GM10847 (cell line): Measurements from ENCODE around the gene HPGDS.

ENCODE experiments used
- POLR2A ChIP-seq: IDR thresholded peaks from 2 replicates; pipeline ENCODE4 v1.6.1; 2011; ENCODE audit not compliant: insufficient read length; ENCODE audit errors: extremely low read depth

The HPGDS gene

GRCh38 chr4:94285666-94286065 is 57.0 kb downstream of the HPGDS start:
- no peak for TF ChIP-seq POLR2A

DNA sequence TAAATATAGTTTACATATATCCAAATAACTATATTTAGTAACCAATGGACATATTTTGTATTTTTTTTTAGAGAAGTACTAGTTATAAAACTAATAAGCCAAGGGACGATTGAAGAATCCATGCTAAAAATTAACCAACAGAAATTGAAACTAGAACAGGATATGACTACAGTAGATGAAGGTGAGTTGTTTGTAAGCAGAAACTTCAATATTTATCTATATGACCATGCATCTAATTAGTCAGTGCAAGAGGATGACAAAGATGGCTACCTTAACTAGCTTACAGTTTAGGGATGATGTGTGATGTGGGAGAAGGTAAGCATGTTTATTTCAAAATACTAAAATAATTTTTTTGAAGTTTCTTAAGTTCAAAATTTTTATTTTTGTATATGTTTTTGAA is 57.7 kb downstream of the HPGDS start:
- TF ChIP-seq POLR2A = no peak

- TF ChIP-seq POLR2A = no peak
Observed at GRCh38 chr4:94278781-94279180, 63.9 kb downstream of the HPGDS start.

GRCh38 chr4:94277534-94277933 is 65.1 kb downstream of the HPGDS start:
- TF ChIP-seq POLR2A = no peak

GRCh38 chr4:94276204-94276603 is 66.4 kb downstream of the HPGDS start:
- TF ChIP-seq POLR2A = no peak

DNA sequence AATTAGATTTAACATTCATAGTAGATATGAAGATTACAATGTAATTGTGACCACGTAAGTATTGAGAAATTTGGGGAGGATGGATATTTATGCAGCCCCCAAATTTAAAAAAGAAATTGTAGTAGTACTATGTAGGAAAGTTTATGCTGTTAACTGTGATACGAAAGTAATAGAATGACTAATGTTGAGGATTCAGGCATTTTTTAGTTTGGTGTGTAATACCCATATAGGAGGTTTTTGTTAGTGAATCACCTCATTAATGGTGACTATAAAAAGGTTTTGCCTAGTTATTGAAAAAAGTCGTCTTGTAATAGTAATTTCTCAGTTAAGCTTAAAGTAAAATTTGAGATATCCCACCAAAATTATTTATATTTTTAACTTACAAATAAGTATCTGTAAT is 67.7 kb downstream of the HPGDS start:
- TF ChIP-seq POLR2A = no peak

- no peak for TF ChIP-seq POLR2A
Observed at GRCh38 chr4:94271248-94271647, 71.4 kb downstream of the HPGDS start.

DNA sequence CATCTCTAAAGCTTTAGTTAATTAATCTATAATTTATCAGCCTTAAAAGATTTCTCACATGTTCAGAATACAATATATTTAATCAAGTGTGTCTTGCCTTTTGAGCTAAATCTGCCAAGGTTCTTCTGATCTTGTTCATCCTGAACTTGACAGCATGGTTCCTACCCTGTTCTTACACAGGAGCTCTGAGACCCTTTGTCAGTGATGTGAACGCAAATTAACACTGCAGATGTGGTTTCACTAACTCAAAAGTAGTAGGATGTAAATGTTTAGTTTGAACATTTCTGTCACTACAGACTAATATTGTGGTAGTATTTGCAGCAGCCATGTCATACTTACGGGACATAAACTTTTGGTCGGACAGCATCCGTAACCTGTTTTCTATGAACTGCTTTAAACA is 75.6 kb downstream of the HPGDS start:
- no peak for TF ChIP-seq POLR2A

DNA sequence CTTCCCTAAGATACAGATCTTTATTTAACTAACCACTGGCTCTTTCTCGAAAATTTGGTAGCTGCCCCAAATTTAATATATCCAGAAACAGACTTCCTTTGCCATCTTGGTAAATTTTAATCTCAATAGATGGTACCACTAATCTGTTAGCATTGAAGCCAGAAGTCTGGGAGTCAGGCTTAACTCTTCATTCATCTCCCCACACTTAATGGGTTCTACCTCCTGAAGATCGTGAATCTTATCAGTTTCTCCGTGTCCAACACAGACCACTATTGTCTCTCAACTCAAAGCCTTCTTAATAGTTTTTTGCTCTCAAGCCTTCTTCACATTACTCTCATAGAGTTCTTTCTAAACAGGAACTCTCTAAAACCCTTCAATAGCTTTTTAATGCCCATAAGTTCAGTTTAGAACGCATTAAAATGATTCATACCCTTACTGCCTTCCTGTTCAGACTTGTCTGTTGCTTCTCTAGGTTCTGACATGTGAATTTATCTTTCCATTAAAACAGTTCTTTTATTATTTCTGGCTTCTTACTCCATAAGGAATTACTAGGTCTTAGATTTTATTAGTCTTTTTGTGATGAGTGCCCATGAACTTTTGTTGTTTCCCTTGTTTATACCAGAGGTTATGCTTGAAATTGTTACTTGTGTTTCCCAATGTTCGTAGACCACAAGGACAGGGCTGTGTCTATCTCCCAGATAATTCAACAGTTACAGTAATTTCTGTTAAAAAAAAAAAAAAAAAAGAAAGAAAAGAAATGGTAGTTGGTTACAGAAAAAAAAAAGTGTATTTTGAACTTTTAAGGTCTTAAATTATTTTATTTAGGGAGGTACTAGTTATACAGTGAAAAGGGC is 80.2 kb downstream of the HPGDS start:
- no peak for TF ChIP-seq POLR2A

- no peak for TF ChIP-seq POLR2A
Observed at GRCh38 chr4:94256828-94257227, 85.8 kb downstream of the HPGDS start.

- no peak for TF ChIP-seq POLR2A
Observed at GRCh38 chr4:94256144-94256783, 86.4 kb downstream of the HPGDS start.

DNA sequence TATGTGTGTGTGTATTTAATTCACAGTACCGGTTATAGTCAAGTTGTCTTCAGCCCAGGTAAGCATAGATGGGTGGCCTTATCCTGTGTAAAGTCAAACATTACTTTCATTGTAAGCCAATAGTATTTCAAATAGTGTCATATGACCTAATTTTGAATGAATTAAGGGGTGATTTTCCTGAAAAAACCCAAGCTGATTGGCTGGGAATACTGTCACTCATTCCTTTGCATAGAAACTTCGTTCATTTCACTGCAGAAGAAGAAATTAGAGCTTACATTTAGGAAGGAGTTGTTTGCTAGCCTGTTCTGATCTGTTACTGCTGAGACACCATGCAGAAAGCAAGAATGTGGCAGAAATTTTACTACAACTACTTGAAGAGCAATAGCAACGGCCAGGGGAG is 89.6 kb downstream of the HPGDS start:
- no peak for TF ChIP-seq POLR2A

GRCh38 chr4:94251094-94251493 is 91.5 kb downstream of the HPGDS start:
- TF ChIP-seq POLR2A = no peak
